GM12874 (cell line): Measurements from ENCODE around the gene RCAN3.

Experiments
- CTCF ChIP-seq: IDR thresholded peaks from 2 replicates; pipeline ENCODE4 v1.5.1; 2011; ENCODE audit warnings: low read depth, mild to moderate bottlenecking, control low read depth, low read length, moderate library complexity; ENCODE audit not compliant: insufficient read depth

RCAN3 gene

DNA sequence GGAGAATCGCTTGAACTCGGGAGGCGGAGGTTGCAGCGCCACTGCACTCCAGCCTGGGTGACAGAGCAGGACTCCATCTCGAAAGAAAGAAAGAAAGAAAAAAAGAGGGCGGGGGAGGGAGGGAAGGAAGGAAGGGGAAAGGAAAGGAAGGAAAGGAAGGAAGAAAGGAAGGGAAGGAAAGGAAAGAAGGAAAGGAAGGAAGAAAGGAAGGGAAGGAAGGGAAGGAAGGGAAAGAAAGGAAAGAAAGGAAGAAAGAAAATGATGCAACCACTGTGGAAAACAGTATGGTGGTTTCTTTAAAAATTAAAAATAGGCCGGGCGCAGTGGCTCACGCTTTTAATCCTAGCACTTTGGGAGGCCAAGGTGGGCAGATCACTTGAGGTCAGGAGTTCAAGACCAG is 15.2 kb upstream of the RCAN3 start:
- no peak for TF ChIP-seq CTCF

DNA sequence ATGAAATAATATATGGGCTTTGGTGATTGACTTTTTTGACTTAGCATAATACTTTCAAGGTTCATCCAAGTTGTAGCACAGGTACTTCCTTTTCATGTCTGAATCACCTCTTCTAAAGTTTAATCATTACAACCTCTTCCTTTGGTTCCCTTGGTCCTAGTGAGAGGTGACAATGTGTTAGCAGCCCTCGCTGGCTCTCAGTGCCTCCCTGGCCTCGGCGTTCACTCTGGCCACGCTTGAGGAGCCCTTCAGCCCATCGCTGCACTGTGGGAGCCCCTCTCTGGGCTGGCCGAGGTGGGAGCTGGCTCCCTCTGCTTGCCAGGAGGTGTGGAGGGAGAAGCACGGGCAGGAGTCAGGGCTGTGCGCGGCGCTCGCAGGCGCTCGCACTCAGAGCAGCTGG is 13.0 kb upstream of the RCAN3 start:
- no peak for TF ChIP-seq CTCF

- TF ChIP-seq CTCF: no peak
These were observed 12.4 kb upstream of the RCAN3 start for GRCh38 chr1:24490101-24490781.

DNA sequence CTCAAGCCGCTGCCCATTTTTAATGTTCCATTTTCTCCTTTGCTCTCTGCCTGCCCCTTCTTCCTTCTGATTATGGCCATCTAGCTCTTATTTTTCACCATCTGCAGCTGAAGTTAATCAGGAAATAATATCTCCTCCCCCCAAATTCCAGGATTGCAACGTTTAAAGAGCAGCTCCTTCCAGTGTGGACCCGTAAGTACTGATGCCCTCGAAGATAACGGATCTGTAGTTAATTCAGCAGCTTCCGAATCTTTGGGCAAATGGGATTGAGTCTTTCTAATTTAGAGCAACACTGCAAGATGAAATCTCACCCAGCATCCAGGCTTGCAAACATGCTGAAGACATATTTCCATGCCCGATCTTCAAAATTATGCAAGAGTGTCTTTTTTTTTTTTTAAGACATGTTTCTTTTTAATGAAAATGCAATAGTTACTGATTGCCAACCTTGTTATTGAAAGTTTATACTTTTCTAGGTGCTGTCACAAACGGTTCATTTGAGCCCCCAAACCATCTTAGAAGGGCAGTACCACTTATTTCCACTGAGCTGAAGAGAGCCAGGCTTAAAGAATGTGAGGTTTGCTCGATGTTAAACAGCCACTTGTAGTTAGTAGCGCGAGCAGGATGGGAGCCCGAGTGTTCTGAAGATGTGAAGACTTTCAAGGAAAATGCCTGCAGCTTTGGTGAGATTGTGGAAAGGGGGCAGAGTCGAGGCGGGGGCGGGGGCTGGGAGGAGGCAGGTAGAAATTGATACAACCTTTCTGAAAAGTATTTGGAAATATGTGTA is 10.9 kb upstream of the RCAN3 start:
- TF ChIP-seq CTCF: no peak

- TF ChIP-seq CTCF: no peak
These were observed 8.9 kb upstream of the RCAN3 start for GRCh38 chr1:24493785-24494184.

DNA sequence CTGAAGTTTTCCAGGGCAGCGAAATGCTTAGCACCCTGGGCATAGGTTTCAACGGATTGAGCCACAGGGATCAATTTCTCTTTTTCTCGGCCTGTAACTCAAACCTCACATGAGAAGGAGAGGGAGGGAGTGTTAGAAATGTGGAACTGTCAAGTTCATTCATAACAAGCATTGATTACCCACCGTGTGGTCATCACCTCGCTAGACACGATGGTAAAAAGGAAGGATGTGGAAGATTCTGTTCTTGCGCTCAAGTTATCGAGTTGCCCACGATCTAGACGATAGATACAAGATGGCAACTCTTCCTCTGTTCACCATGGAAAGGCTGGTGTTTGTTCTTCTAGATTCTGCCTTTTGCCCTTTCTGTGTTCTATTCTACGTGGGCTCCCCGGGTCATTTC is 4.0 kb upstream of the RCAN3 start:
- no peak for TF ChIP-seq CTCF

GRCh38 chr1:24500448-24501048 is 2.1 kb upstream of the RCAN3 start:
- no peak for TF ChIP-seq CTCF
